Panc1 (cell line): Measurements from ENCODE around the gene HS3ST2. TPM values are rescaled to one million over a fixed set of nuclear protein-coding genes. Genes with fewer than 3 reads are reported as not detected.

Experiments used
- ATAC-seq: fragments of 200-7000 bp; cut with Tn5 transposase; 2 replicates; pipeline ENCODE4 v1.9.1; 2020; ENCODE audit warnings: mild to moderate bottlenecking, moderate library complexity
- BruUV-seq: library from RNA; stranded (reverse); fragments of 400-500 nt; replicated peaks from 2 replicates; lab custom pipeline; 2021; lab: Mats Ljungman, UMichigan
- CTCF ChIA-PET: fragments of 300-600 bp; sonication (Branson Sonifier 250); formaldehyde crosslinking; loops from one replicate; lab custom pipeline; 2022; ENCODE audit warnings: antibody characterized with exemption; lab: Charles Lee
- POLR2A ChIA-PET: fragments of 300-600 bp; sonication (Branson Sonifier 250); formaldehyde crosslinking; loops from one replicate; lab custom pipeline; 2022; ENCODE audit warnings: antibody characterized with exemption; lab: Charles Lee
- DNase-seq: peaks from one replicate; pipeline ENCODE4 v3.0.0-alpha.2; 2010; ENCODE audit warnings: low read depth, low spot score
- H3K27ac ChIP-seq: 2 replicates; pipeline ENCODE4 v1.5.1; 2011; ENCODE audit warnings: mild to moderate bottlenecking, low read length, inconsistent platforms
- H3K27me3 ChIP-seq: fragments of 200-500 bp; sonication (Bioruptor generic); 2 replicates; pipeline ENCODE4 v1.6.0; 2014; ENCODE audit warnings: low read length, inconsistent platforms; ENCODE audit not compliant: control insufficient read depth, insufficient read depth
- H3K36me3 ChIP-seq: fragments of 200-500 bp; sonication (Bioruptor generic); 2 replicates; pipeline ENCODE4 v1.5.1; 2014; ENCODE audit warnings: inconsistent platforms, mild to moderate bottlenecking, low read length, moderate library complexity; ENCODE audit not compliant: control insufficient read depth, insufficient read depth
- H3K4me1 ChIP-seq: 2 replicates; pipeline ENCODE4 v1.5.1; 2011; ENCODE audit warnings: inconsistent platforms, mild to moderate bottlenecking, low read length, moderate library complexity; ENCODE audit not compliant: control insufficient read depth, insufficient read depth
- H3K4me3 ChIP-seq, 2 experiments: 2 replicates each; pipeline ENCODE4 v1.5.1; 2011 to 2012; ENCODE audit warnings: low read depth in 2 of 2, low read length in 2 of 2, mild to moderate bottlenecking in 2 of 2, inconsistent platforms in 1 of 2, moderate library complexity in 1 of 2
- H3K9me3 ChIP-seq: fragments of 200-500 bp; sonication (Bioruptor generic); 2 replicates; pipeline ENCODE4 v1.5.1; 2014; ENCODE audit warnings: low read depth, mild to moderate bottlenecking, inconsistent platforms, low read length, moderate library complexity; ENCODE audit not compliant: control insufficient read depth, insufficient read depth
- CTCF ChIP-seq: fragments of 450-650 bp; IDR thresholded peaks from 2 replicates; pipeline ENCODE4 v1.5.1; 2017; ENCODE audit warnings: mild to moderate bottlenecking
- POLR2AphosphoS5 ChIP-seq: IDR thresholded peaks from 2 replicates; pipeline ENCODE4 v1.6.1; 2012; ENCODE audit warnings: mild to moderate bottlenecking, low read depth, low read length, moderate library complexity
- REST ChIP-seq, 2 experiments: IDR thresholded peaks; 2 replicates each; pipeline ENCODE4 v1.6.1; 2011 to 2012; ENCODE audit warnings: low read depth in 2 of 2, control low read depth in 1 of 2, low read length in 1 of 2, mild to moderate bottlenecking in 1 of 2, moderate library complexity in 1 of 2; ENCODE audit not compliant: insufficient read depth in 1 of 2
- SIN3A ChIP-seq: IDR thresholded peaks from 2 replicates; pipeline ENCODE4 v1.6.1; 2012; ENCODE audit warnings: low read depth, mild to moderate bottlenecking, low read length, moderate library complexity, borderline replicate concordance; ENCODE audit not compliant: insufficient read depth
- TCF7L2 ChIP-seq: IDR thresholded peaks from 2 replicates; pipeline ENCODE4 v1.6.1; 2011; ENCODE audit warnings: mild to moderate bottlenecking, low read depth, low read length, inconsistent platforms
- in situ Hi-C: cut with HindIII; loops from 2 replicates; pipeline ENCODE4 v1.10.0; 2016; ENCODE audit warnings: low sequenced_read_pairs, low pct_unique_long_range_greater_than_20kb
- intact Hi-C: fragments of 100-400 bp; cut with micrococcal nuclease; formaldehyde crosslinking; loops from one replicate; pipeline ENCODE4 v1.10.0; 2022; ENCODE audit not compliant: unreplicated experiment
- total RNA-seq: library from RNA; stranded (reverse); gene quantifications from one replicate; pipeline ENCODE4 v1.2.1, GENCODE V29; 2021; ENCODE audit not compliant: unreplicated experiment

The HS3ST2 gene
- total RNA-seq, 1 experiment from 2014 or later, result not detected

GRCh38 chr16:22786284-22786683 lies 27.7 kb upstream of the HS3ST2 start:
- no peak overlapping the region for H3K4me3 ChIP-seq
- H3K27me3 ChIP-seq, result peaks cover 4% of the 10 kb centered on the region
- ChIA-PET CTCF (no interaction called here), POLR2A (no interaction called here)
- in situ Hi-C loops (no loop called here), intact Hi-C loops (no loop called here)
- H3K27ac ChIP-seq, result no peak overlapping the region
- no peak for DNase-seq
- ATAC-seq, result no peak
- no peak for TF ChIP-seq REST (IDR thresholded peaks at IDR 0.05; ENCODE audit: insufficient read depth in 1 of 2, low read depth in 2 of 2, low read length in 1 of 2)
- TF ChIP-seq POLR2AphosphoS5, result no peak
- TF ChIP-seq SIN3A, result no peak
- TF ChIP-seq TCF7L2, result no peak
- no peak for TF ChIP-seq CTCF
- no peaks in the 10 kb centered on the region for H3K36me3 ChIP-seq
- BruUV-seq, result no TSS peak
- H3K4me1 ChIP-seq, result no peaks in the 10 kb centered on the region
- H3K9me3 ChIP-seq, result no peaks in the 10 kb centered on the region

GRCh38 chr16:22786691-22787090 lies 27.3 kb upstream of the HS3ST2 start:
- no peak overlapping the region for H3K4me3 ChIP-seq
- ChIA-PET CTCF (no interaction called here), POLR2A (no interaction called here)
- no peak for TF ChIP-seq POLR2AphosphoS5
- no peak for TF ChIP-seq SIN3A
- H3K27me3 ChIP-seq, result peaks cover 4% of the 10 kb centered on the region
- intact Hi-C loops, result no loop called here
- no TSS peak for BruUV-seq
- no peaks in the 10 kb centered on the region for H3K36me3 ChIP-seq
- no peak for ATAC-seq
- in situ Hi-C loops, result no loop called here
- H3K27ac ChIP-seq, result no peak overlapping the region
- no peak for DNase-seq
- H3K9me3 ChIP-seq, result no peaks in the 10 kb centered on the region
- H3K4me1 ChIP-seq, result no peaks in the 10 kb centered on the region

- H3K27ac ChIP-seq, result no peak overlapping the region
- CTCF ChIA-PET, result no interaction called here
- no peaks in the 10 kb centered on the region for H3K9me3 ChIP-seq
- no peak overlapping the region for H3K4me3 ChIP-seq
- BruUV-seq, result no TSS peak
- intact Hi-C loops (no loop called here), in situ Hi-C loops (no loop called here)
- no peak for DNase-seq
- POLR2A ChIA-PET, result no interaction called here
- no peaks in the 10 kb centered on the region; the same call in none of the 2 replicates for H3K27me3 ChIP-seq
- no peak for ATAC-seq
- no peaks in the 10 kb centered on the region for H3K36me3 ChIP-seq
- H3K4me1 ChIP-seq, result no peaks in the 10 kb centered on the region
- no peak for TF ChIP-seq POLR2AphosphoS5
- TF ChIP-seq REST (IDR thresholded peaks at IDR 0.05; ENCODE audit: insufficient read depth in 1 of 2, low read depth in 2 of 2, low read length in 1 of 2), result no peak
- TF ChIP-seq SIN3A, result no peak
- TF ChIP-seq CTCF, result no peak
- TF ChIP-seq TCF7L2, result no peak
Observed at GRCh38 chr16:22787466-22788192, 26.3 kb upstream of the HS3ST2 start.
